IPS-NIHi7 (cell line): Measurements from ENCODE around the gene ADGRF3.
"Not testable (repeated sequence)": the region's sequence is repeated elsewhere in the genome, so short reads cannot be mapped to it uniquely, and the experiment has no call there.

Experiments used
- DNase-seq: peaks from one replicate; pipeline ENCODE4 v3.0.0; 2012; ENCODE audit warnings: mixed read lengths; ENCODE audit errors: extremely low spot score

The ADGRF3 gene

DNA sequence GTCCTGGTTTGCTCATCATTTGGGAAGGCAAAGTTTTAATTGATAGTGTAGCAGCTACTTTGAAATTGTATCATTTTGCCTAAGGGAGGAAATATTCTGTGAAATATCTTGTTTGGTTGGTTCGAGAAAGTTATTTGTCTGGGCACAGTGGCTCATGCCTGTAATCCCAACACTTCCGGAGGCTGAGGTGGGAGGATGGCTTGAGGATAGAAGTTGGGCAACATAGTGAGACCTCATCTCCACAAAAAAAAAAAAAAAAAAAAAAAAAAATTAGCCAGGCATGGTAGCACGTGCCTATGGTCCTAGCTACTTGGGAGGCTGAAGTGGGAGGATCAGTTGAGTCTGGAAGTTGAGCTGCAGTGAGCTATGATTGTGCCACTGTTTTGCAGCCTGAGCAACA is 3.1 kb upstream of the ADGRF3 start:
- no peak for DNase-seq

DNA sequence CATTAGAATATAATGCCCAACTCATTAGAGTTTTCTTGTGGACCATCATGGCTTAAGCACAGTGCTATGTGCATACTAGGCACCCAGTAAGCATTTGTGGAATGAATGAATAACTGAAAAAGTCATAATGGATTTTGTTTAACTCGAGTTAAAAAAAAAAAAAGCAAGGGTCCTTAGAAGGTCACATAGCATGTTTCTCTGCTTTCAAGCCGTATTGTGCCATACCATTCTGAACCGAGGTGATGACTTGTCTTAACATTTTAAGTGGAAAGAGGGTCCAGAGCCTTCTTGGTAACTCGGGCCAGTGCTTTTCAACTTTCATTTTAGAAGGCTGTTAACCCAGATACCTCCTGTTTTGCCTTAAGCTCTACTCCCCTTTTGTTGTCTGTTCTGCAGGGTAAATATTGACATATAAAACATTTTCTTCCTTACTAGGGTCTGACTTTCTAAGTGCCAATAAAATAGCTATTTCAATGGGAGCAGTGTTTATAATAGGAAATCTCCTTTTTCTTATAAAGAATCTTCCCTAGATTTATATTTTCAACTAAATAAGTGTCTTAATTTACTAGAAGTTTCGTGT is 787 bp upstream of the ADGRF3 start:
- no peak for DNase-seq

GRCh38 chr2:26345545-26346453 is 790 bp downstream of the ADGRF3 start, which contains the start of gene SELENOI:
Gene SELENOI (plus strand): TSS chr2:26346143. CDS start chr2:26346233, 90 bp downstream.
- peak; percentile 98 for DNase-seq

GRCh38 chr2:26345283-26345544 is 1.4 kb downstream of the ADGRF3 start:
- no peak for DNase-seq

DNA sequence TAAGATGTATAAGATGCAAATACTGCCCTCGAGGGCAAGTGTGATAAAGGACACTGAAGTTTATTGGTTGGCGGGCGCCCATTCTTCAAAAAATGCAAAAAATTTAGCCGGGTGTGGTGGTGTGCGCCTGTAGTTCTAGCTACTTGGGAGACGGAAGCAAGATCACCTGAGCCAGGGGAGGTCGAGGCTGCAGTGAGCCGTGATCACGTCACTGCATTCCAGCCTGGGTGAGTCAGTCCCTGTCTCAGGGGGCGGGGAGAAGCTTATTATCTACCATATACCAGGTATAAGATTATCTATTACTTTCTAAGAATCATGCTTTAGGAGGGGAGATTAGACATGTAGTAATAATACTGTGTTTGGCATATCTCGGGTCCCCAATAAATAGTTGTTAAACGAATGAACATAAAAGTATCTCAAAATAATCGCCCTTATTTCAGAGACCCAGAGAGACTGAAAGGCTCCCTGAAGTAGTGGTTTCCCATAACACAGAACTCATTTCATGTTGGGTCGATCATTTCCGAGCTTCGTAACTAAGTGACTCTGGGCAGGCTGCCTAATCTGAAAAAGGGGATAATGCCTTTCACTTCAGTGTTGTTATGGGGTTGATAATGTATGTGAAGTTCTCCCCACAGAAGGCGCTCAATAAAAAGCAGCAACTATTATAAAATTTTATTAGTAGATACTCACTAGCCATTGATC is 1.9 kb downstream of the ADGRF3 start:
- DNase-seq: no peak

DNA sequence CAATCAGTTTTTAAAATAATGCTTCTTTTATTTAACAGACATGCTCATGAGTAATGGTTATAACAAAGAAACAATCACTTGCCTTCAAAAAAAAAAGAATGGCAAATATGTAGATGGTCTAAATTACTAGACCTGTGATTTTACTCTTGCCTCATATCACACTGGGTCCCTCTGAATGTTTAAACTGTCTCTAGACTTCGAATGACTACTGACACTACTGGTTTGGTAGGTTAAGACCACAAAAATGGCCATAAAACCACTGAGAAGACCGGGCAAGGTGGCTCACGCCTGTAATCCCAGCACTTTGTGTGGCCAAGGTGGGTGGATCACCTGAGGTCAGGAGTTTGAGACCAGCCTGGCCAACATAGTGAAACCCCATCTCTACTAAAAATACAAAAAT is 5.8 kb downstream of the ADGRF3 start:
- no peak for DNase-seq

DNA sequence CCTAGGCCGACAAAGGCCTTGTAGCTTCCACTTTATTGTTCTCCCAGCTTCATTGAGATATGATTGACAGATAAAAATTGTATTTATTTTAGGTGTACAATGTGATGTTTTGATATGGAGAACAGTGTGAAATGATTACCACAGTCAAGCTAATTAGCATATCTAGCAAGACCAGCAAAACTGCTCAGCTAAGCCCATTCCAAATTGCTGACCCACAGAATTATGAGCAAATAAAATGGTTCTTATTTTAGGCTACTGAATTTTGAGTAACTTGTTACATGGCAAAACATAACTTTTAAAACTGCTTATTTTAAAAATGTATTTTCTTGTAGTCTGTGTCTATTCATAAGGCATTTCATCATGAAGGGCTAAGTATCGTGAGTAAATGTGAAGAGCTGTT is 9.3 kb downstream of the ADGRF3 start:
- DNase-seq: no peak

DNA sequence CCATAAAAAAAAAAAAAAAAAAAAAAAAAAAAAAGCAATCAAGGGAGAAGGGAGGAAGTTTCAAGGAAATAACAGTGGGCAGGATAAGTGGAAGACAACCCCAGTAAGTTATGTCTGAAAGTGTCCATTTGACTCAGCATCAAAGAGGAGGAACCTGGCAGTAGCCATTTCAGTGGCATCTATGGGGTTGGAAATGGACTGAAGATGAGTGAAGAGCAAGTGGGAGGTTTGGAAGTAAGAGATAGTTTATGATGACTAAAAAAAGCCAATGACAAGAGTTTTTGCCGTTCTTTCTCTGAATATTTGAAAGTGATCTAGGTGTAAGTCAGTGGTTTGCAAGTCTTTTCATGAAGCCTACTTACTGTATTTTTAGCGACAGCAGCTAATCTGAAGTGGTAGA is 9.9 kb downstream of the ADGRF3 start:
- DNase-seq: no peak

DNA sequence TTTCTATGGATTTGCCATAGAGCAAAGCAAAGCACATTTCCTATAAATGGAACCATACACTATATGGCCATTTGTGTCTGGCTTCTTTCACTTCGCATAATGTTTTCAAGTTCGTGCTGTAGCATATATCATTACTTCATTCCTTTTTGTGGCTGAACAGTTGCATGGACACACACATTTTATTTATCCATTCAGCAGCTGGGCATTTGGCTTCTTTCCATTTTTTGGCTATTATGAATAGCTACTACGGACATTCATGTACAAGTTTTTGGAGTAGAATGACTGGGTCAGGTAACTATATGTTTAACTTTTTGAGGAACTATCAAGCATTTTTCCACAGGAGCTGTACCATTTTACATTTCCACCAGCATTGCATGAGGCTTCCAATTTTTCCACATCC is 11.4 kb downstream of the ADGRF3 start:
- no peak for DNase-seq

- DNase-seq: no peak
These were observed 13.3 kb downstream of the ADGRF3 start for GRCh38 chr2:26333293-26333692.

DNA sequence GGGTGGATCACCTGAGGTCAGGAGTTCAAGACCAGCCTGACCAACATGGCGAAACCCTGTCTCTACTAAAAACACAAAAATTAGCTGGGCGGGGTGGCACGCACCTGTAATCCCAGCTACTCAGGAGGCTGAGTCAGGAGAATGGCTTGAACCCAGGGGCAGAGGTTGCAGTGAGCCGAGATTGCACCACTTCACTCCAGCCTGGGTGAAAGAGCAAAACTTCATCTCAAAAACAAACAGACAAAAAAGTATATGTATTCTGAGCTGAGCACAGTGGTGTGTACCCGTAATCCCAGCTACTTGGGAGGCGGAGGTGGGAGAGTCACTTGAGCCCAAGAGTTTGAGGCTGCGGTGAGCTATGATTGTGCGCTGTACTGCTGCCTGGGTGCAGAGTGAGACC is 15.3 kb downstream of the ADGRF3 start:
- DNase-seq: not testable (repeated sequence)

DNA sequence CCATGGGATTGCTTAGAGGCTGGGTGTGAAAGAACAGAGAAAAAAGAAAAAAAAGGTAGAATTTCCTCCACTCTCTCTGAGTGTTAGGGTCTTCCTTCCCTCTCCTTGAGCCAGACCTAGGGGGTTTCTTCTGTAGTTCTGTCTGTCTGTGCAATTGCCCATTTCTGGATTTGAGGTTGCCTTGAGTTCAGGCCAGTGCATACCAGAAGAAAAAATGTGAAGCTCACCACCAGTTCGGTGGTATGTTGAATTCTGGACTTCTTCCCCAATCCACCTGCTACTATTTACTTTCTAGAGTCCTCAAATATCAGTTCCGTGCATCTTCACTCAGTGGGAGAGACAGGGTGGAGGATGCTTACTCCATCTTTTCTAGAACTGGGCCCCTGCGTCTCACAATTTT is 16.0 kb downstream of the ADGRF3 start:
- DNase-seq: no peak

GRCh38 chr2:26330114-26330549 is 16.5 kb downstream of the ADGRF3 start:
- DNase-seq: peak; percentile 81

GRCh38 chr2:26329083-26329482 is 17.5 kb downstream of the ADGRF3 start:
- DNase-seq: not testable (repeated sequence)

DNA sequence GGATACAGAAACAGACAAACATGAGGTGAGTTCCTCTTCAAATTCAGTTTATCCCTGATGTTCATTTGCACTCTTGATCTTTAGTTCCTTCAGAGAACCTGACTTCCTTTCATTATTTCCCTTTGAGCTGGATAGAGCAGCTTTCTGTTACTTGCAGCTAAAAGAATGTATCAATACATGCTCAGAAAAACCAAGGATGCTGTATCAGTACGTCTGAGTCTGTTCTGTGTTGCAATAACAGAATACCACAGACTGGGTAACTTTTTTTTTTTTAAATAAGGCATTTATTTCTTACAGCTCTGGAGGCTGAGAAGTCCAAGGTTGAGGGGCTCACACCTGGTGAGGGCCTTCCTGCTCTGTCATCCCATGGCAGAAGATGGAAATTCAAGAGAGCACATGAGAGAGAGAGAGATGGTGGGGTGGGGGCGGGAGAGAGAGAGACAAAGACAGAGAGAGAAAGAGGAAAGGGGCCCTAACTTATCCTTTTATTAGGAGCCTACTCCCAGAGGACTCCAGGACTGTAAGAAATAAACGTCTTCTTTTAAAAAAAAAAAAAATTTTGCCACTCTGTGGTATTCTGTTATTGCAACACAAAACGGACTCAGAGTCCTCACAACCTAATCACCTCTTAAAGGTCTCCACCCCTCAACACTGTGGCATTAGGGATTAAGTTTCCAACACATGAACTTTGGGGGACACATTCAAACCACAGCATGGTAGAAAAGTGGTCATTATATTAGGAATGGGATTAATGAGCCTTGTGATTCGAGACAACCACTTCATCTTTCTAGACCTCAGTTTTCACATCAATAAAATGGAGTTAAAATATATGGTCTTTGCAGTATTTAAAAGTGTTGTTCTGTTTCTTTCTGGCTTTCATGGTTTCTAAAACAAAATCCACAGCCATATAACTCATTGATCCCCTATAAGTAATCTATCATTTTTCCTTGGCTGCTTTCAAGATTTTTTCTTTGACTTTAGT is 19.0 kb downstream of the ADGRF3 start:
- DNase-seq: no peak

DNA sequence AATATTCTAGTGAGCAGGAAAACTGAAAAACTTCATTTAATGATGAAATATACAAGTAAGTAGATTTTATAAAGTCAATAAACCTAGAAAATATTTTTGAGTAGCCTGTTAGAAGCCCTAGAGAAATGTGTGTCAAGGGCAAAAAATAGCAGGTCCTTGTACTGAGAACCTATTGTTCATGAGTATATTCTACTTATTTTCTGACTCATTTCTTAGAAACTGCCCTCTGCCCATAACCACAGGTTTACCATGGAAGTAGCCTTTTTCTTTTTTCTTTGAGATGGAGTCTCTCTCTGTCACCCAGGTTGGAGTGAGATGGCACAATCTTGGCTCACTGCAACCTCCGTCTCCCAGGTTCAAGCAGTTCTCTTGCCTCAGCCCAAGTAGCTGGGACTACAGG is 20.1 kb downstream of the ADGRF3 start:
- no peak for DNase-seq

- no peak for DNase-seq
These were observed 20.7 kb downstream of the ADGRF3 start for GRCh38 chr2:26325851-26326250.

DNA sequence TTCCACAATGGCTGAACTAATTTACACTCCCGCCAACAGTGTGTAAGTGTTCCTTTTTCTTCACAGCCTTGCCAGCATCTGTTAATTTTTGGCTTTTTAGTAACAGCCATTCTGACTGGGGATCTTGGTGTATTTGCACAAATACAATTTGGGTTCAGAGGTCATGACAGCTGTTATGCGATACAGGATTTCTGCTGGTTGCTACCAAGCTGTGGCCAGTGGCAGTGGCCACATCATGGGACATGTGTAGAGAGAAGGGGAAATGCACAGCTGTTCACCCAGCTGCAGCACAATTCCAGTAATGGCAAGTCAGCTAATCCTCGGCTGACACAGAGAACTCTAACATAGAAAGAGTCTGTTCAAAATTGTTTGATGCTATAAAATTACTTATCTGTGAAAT is 21.7 kb downstream of the ADGRF3 start:
- no peak for DNase-seq

- not testable (repeated sequence) for DNase-seq
These were observed 22.1 kb downstream of the ADGRF3 start for GRCh38 chr2:26324479-26324878.

GRCh38 chr2:26318950-26319349 is 27.6 kb downstream of the ADGRF3 start:
- no peak for DNase-seq

DNA sequence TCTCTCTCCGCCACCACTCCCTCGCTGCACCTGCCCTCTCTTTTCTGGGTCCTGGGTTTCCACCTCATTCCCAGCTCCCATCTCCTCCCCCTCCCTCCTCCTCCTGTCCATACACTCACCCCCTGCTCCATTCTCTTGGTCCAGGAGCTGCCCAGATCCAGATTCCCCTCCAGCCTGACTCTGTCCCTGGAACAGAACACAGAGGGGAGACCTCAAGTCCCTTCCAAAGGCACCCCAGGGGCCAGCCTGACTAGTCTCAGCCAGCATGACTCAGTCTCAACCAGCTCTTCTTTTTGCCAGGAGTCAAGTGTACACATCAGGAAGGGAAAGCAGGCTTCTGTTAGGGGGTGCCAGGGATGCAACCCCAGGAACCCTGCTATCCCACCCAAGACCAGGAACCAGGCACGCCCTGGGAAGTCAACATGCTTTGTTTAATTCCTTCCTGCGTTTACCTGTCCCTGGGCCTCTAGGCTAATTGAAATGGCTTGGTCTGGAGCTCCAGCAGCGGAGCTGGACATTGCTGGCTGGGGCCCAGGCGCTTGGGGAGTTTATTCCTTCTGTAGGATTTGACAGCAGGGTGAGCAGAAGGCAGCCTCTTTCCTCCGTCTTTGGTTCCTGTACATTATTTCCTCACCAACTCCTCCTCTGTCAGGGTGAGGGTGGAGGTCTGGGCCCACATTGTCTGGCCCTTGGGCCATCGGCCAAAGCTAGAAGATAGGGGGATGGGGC is 29.0 kb downstream of the ADGRF3 start:
- no peak for DNase-seq
